Activated T-cell treated with anti-CD3 and anti-CD28 coated beads for 24 hours (primary cell): ENCODE data around the gene GAK.

Experiments used
- DNase-seq: peaks from one replicate; pipeline ENCODE4 v3.0.0-alpha.2; 2020; ENCODE audit warnings: low read depth

The GAK gene

DNA sequence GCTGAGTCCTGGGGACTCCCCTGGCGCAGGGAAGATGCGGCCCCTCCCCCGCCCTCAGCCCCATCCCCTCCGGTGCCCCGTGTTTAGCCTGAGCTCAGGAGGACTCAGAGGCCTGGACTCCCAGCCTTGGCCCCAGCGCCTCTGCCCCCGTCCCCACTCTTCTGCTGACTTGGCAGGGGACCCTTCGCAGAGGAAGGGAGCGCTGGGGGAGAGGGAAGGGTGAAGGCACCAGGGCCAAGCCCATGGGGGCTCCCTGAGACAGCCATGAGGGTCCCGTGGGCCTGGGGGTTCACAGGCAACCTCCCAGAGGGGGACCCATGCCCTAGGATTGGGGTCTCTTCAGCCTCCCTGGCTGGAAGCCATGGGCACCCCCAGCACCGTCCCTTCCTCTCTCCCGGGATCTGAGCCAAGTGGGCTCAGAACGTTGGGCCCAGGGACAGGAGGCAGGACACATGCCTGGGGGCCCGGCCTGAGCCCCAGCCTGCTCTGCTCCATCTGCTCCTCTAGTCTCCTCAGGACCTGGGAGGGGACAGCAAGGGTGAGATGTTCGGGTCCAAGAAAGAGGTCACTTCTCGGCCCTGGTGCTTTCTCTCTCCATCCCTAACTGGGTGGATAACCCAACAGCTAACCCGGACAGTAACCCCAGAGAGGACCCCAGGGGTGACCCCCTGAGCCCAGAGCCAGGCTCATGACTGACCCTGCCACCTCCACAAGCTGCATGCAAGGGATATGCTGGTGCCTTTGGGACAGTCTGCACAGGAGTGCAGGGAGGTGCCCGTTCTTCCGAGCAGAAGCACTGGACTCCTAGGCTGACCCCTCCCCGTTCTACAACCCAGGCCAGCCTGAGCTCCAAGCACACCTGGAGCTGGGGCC lies 104.7 kb downstream of the GAK start:
- DNase-seq: no peak

DNA sequence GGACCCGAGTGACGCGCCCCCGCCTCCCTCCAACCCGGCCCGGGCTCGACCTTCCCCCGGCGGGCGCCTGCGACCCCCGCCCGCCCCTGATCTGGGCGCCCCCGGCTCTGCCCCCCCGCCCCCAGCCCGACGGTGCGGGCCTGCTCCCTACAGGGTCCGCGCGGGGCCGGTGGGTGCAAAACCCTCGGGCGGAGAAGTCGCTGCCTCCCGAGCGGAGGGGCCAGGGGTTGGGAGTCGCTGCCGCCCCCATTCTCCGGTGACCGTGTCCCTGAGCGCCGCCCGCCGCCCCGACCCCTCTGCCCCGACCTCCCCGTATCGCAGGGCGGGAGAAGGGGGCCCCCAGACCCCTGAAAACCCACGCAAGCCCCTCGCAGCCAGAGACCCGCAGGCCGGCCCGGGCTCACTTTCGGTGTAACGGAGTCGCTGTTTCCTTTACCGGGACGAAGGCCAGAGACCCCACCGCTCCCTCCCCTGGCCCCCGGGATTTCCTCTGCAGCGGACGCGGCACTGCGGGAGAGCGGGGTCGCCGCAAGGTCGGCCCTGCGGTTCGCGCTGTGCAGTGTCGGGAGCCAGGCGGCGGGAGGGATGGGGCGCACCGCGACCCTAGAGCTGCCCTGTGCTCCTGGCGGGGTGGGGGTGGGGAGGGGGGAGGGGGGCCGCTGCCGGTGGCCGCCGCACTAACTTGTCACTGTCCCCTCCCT lies 105.5 kb downstream of the GAK start:
- no peak for DNase-seq

DNA sequence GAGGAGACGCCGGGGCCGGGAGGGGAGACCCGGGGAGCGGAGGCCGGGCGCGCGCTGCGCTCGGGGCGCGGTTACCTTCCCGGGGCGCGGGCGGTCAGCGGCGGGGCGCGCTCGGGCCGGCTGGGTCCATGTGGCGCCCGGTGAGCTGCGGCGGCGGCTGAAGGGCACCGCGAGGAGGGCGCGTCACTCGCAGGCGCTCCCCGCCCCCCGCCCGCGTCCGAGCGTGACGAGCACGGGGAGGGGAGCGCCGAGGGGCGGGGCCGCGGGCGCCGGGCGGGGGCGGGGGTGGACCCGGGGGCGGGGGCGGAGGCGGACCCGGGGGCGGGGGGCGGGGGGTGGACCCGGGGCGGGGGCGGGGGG lies 106.2 kb downstream of the GAK start, which contains the start of gene CPLX1:
TSS of gene CPLX1 (minus strand) at position 159 of the 360 bp plus-strand sequence. CDS start 1,607 bp downstream, outside the sequence.
- no peak for DNase-seq

DNA sequence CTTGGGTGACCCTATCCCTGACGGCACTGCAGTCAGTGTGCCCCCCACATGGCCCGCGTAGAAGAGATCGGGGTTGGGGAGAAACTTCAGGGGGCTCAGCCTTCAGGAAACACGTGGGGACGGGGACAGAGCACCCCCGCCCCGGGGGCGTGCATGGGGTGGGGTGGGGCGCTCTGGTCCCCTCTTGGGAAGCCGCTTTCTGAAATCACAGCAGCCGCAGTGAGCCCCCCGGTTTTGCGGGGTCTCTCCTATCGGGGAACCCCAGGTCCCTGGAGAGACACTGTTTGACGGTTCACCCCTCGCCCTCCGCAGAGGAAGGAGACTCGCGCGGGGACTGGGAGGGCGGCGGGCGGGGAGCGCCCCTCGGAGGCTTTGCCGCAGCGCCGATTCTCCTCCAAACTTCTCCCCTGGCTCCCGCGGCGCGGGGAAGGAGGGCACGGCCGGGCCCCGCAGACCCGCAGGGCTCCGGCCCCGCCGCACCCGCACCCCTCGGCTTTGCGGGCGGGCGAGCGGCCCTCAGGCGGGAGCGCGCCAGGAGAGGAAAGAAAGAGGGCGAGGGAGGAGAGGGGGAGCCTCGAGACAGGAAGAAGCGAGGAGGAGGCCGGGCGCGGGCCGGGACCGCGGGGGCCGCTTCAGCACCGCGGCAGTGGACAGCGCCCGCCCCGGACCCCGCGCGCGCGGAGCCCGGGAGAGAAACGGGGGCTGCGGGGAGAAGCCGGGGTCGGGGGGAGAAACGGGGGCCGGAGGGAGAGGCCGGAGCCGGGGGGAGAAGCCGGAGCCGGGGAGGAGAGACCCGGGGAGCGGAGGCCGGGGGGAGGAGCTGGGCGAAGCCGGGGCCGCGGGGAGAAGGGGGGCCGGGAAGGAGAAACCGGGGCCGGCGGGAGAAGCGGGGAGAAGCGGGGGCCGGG lies 106.8 kb downstream of the GAK start:
- DNase-seq: no peak

DNA sequence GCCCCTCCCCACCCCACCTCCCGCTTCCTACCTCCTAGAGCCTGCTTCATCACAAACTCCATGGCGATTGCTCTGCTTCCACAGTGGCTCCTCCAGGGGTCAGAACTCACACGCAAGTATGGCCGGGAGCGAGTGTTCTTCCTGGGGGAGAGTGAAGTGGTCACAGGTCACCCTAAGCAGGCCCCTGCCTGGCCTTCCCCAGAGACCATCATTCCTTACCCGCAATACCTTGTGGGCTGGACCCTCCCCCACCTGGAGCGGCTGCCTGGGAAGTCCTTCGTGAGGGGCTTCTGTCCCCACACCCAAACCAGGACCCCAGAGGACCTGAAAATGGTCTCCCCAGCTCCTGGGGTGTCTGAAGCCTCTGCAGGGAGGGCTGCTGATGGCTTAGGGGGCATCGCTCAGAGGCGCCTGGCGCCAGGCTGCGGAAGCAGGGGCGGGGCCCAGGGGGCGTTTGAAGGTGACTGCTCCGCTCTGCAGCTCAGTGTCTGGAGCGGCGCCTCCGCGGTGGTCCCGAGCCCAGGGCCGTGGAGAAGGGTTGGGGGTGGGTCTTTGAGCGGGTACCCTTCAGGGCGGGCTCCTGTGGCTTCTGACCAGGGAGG lies 107.6 kb downstream of the GAK start:
- DNase-seq: no peak

DNA sequence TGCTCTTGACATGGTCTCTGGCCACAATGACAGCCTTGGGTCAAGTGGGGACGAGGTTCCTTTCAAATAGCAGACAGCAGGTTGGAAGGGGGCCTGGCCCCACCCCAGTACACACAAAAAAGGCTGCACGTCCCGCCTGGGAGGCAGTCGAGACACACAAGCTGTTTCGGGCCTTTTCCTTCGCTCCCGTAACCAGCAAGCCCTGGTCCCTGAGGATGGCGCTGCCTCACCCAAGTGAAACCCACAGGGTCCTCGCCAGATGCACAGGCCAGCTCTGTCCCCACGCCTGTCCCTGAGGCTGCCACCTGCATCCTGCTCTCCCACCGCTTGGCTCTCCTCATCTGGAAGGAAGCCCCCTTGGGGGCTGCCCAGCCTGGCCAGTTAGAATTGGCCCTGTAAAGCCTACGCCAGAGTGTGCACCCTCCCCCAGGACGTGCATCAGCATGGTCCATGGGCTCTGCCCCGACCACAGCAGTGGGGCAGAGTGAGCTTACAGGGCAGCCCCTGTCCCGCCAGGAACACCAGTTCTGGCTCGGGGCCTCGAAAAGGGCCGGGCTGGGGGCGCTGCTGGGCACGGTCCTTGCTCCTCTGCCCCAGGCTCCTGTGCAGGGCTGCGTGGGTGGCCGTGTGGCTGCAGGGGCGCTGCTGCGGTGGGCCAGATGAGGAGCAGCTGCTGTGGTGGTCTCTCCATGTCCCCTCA lies 108.2 kb downstream of the GAK start:
- no peak for DNase-seq

DNA sequence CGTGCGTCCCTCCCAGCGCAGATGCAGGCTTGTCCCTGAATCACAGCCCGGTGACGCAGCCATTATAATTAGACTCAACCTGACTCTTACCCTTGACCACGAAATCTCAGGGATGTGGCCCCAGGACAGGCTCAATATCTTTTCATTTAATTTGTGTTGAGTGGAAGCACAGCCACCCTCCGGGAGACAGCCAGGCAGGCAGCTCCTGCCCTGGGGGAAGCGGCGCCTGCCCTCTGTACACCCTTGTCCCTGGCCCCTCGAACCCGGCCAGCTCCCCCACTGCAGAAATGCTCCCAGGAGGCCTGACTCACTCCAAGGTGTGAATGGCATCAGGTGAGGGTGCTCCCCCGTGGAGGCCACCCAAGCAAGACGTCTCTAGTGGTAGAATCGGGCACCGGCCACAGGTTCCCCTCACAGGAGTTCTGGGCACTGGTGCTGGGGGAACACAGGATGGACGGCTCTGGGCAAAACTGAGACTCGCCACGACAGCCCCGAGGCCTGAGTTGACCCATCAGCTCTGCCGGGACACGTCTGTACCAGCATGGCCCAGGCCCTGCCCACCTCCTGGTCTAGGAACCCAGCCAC lies 108.8 kb downstream of the GAK start:
- DNase-seq: no peak

DNA sequence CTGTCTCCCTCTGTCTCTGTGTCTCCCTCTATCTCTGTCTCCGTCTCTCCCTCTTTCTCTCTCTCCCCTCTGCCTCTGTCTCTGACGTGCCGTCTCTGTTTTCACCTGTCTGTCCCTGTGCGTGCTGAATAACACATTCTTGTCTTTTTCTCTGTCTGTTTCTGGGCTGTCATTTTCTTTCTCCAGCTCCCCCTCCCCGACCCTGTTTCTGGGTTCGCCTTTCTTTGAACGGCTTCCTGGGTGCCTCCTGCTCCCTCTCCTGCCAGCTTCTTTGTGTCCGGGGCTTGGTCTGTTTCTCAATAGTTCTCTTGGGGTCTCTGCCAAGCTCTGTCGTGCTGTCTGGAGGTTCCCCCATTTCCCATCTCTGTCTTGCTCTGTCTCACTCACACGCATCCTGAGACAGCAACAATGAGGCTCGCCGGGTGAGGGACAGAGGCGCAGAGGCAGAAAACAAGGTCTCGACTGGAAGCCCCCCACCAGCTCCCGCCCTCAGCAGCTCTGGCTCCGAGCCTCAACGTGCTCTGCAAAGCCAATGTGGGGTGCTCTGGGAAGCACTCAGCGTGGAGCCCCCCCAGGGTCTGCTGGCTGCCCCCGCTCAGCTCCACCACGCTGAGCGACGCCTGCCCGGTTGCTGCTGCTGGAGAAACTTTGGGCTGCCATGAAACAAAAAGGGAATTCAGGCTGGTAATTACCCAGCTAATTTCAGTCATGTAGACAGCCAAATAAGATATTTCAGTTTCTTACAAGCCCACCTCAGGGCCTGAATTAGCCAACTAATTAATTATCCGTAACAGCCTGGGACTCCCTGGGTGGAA lies 109.5 kb downstream of the GAK start:
- DNase-seq: no peak

DNA sequence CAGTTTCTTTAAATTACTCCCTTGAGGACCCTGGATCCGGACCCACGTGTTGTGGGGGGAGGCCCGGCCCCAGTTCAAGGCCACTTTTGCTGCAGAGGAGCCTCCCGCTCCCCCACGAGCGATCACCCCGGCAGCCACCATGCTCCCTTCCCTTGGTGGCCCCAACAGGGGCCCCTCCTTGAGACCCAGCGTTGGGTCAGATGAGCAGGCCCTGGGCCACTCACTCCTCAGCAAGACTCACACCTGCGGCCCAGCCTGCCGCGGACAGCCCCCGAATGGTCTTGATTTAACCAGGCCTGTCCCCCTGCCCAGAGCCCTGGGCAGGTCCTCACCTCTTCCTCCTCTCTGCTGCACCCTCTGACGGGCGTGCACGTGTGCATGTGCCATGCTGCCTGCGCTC lies 110.5 kb downstream of the GAK start:
- DNase-seq: no peak

DNA sequence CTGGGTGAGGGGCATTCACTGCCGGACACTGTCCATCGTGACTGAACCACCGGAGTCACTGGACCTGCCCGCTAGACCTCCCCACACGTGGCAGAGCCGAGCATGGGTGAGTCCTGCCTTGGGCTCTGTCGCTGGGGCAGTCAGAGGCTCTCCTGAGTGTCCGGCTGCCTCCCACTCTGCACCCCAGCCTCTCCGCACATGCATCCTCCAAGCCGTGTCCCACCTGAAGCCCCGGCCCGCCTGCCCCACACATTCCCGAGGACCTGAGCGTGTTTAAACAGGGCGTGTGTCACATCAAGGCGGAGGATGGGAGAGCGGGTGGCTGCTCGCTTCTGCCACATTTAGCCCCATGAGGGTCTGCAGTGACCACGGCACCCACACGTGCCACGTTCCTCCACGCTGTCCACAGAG lies 110.9 kb downstream of the GAK start:
- DNase-seq: no peak

DNA sequence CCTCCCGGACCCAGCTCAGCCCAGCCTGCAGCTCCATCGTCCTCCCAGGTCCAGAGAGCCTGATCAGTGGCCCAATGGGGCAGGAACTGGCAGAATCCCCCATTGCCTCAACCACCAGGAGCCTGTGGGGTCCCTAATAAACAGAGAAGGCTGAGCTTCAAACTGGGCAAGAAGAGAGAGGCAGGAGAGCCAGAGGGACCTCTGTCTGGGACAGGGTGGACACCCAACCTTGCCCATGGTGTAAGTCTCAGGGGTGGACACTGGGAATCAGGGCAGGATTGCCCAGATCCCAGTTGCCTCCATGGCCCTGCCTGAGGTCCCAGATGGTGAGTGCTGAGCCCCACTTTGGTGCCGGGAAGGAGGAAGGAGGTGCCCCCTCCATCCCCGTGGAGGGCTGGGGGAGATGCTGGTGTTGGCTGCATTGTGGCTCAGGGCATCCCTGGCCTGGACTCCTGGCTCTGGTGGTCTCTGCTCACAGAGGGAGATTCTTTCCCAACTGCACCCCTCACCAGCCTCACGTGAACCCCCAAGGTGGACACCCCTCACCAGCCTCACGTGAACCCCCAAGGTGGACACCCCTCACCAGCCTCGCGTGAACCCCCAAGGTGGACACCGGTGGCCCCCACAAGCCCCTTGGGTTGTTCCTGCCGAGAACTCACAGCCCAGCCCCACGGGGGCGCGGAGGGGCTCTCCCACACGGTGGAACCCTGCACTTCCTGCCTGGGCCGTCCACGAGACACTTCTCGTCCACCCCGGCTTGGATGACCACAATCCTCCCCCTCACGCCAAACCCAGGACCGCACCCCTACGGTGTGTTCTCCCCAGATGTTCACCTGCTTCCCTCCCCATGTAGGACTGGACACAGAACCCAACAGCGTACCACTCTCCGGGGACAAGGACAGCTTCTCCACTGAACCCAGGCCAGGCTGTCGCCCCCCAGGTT lies 111.6 kb downstream of the GAK start:
- no peak for DNase-seq

DNA sequence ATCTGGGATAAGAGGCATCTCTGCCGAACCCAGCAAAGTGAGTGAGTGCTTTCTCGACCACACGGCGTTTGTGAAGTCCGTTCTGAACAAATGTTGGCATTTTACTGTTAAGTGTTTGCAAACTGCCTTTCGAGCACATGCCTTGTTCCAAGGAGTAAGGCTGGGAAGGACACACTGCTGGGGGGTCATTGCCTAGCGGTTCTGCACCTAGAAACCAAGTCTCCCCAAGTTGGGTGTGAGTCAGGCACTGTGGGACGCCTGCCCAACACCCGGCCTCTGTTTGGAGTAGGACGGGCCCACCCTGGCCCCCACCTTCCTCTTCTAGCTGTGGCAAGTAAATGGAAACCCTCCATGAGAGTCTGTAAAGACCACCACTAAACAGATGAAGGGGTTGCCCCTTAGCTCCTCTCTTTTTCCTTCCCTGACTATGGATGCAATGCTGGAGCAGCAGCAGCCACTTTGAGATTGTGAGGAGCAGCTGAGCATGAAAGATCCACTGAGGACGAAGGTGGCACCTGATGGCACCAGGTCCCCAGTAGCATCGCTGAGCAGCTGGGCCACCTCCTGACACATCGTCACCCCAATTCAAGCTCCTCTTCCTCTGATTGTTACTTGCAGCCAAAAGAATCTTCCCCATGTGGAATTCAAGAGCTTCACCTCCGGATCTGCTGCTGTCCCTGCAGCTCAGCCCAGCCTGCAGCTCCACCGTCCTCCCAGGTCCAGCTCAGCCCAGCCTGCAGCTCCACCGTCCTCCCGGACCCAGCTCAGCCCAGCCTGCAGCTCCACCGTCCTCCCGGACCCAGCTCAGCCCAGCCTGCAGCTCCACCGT lies 112.5 kb downstream of the GAK start:
- no peak for DNase-seq

DNA sequence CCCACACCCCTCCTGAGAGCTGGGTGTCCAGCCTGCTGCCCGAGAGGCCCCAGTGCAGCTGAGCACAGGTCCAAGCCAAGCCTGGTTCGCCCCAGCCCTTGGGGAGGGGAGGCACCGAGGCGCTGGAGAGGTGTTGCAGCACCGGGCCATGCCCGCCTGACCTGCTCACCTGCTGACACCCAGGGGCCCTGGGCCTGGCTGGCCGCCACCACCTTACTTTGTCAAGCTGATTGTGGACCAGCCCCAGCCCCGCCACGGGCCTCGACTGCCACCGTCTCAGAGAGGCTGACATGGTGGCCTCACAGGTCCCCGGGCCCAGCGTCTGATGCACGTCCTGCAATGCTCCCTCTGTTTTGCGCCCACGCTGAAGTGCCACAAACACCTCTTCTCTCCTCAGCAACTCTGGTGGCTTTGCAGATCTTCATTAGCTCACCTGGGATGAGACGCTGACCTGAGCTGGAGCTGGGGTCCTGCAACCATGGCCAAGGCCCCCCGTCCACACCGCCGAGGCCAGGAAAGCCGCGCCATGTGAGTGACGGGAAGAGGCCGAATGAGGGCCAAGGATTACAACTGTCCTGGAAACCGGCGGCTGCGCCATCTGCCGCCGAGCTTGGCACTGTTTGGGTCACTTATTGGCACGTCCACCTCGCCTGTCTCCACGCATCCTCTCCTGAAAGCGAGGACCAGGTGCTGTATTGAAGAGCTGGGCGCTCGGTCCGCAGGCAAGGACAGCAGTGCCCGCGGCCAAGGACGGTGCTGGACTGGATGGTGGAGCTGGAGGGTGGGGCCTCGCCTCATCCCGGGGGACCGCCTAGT lies 113.8 kb downstream of the GAK start:
- no peak for DNase-seq

DNA sequence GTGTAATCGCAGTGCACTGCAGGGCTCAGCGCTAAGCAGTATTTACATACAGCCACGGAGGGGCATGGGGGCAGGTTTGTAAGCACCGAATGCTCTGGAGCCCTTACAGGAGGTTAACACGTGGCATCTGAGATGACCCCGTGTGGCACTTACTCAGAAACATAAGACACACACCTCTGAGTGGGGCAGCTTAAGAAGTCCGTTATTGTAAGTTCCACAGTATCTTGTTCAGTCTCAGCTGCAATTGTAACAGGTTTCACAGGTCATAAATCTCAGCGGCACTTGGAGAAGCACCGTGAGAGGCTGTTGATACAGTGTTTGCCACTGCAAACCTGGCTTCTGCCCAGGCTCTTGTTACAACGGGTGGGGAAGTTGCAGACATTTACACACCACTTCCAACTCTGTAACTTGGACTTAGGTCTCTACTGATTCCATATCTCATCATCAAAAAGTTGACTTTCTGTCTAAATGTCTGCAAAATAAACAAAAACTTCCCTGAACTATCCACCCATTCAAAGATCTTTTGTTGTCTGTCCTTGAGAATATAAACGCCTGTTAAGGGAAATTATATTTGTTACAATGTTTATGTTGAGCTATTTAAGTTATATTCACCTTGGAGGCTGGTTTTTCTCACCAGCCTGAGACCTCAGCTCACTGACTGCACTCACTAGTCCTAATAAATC lies 116.5 kb downstream of the GAK start:
- no peak for DNase-seq

DNA sequence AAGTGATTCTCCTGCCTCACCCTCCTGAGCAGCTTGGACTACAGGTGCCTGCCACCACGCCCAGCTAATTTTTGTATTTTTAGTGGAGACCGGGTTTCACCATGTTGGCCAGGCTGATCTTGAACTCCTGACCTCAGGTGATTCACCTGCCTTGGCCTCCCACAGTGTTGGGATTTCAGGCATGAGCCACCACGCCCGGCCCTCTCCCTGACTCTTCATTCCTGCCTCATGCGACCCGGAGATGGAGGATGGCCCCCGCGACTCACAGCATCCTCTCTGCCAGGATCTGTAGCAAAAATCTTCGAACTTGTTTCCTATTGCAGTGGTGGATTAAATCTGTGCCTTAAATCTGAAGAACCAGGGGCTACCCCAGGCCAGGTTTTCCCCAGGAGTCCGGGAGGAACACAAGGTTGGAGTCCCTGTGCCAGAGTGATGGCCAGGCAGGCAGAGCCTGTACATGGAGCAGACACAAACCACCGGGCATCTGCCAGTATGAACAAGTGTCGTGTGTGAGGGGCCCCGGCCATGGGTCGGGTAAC lies 117.7 kb downstream of the GAK start:
- no peak for DNase-seq

DNA sequence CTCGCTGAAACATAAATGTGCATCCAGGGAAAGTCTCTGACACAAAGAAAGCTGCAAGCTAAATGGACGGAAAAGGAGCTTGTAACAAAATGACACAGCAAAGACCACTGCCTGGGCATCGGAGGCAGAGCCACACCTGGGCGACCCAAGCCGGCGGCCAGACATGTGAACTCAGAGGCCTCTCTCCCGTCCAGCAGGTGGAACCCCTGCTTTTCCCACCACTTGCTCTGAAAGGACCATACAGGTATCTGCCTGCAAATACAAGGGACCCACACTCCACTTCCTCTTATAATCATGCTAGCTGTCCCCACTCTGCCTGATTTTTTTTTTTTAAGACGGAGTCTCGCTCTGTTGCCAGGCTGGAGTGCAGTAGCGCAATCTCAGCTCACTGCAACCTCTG lies 118.2 kb downstream of the GAK start:
- DNase-seq: no peak
